ENCODE data around the gene IPCEF1. TPM values are rescaled to one million over a fixed set of nuclear protein-coding genes. Genes with fewer than 3 reads are reported as not detected.

IPCEF1 gene
- total and polyA plus RNA-seq, 2 donors (not counting 1 experiment from before 2014, with no cell fraction given) = 0.03 to 0.33 TPM

- TF ChIP-seq CTCF (conservative IDR thresholded peaks at IDR 0.05 in 1 of 2, IDR thresholded peaks at IDR 0.05 in 1 of 2; ENCODE audit: low read depth in 1 of 2, low read length in 2 of 2) = no peak
- TF ChIP-seq EZH2 (IDR thresholded peaks at IDR 0.05; ENCODE audit: low read length, missing control alignments) = no peak
- H2AFZ ChIP-seq (ENCODE audit: low read length) = no peak overlapping the region
These were observed 72.2 kb downstream of the IPCEF1 start for GRCh38 chr6:154284313-154284853.

GRCh38 chr6:154280521-154280920 is 76.1 kb downstream of the IPCEF1 start:
- Histone ChIP-seq H4K20me1 (ENCODE audit: control insufficient read depth, extremely low read depth, insufficient read depth, low read length) (no peaks in the 10 kb centered on the region), H3K27me3 (ENCODE audit: control insufficient read depth, insufficient read depth, low read length) (no peaks in the 10 kb centered on the region)
- TF ChIP-seq CTCF (conservative IDR thresholded peaks at IDR 0.05 in 1 of 2, IDR thresholded peaks at IDR 0.05 in 1 of 2; ENCODE audit: low read depth in 1 of 2, low read length in 2 of 2) (no peak), EZH2 (IDR thresholded peaks at IDR 0.05; ENCODE audit: low read length, missing control alignments) (no peak)

More at GRCh38 chr6:154284313-154284853, 72.2 kb downstream of the IPCEF1 start:
- Histone ChIP-seq H3K4me1 (ENCODE audit: control insufficient read depth, extremely low read depth, insufficient read depth, low read length) (no peaks in the 10 kb centered on the region), H3K36me3 (ENCODE audit: control insufficient read depth, insufficient read depth, low read length) (no peaks in the 10 kb centered on the region), H3K4me3 (replicated peaks in 1 of 4; ENCODE audit: control extremely low read depth in 1 of 4, insufficient read depth in 1 of 4, low read depth in 3 of 4, low read length in 4 of 4) (no peak overlapping the region), H4K20me1 (ENCODE audit: control insufficient read depth, extremely low read depth, insufficient read depth, low read length) (no peaks in the 10 kb centered on the region), H3K9me3 (ENCODE audit: control insufficient read depth, insufficient read depth, low read depth, low read length) (no peaks in the 10 kb centered on the region), H3K79me2 (ENCODE audit: control insufficient read depth, insufficient read depth, low read length) (no peaks in the 10 kb centered on the region), H3K9ac (ENCODE audit: insufficient read depth, low read length) (no peak overlapping the region), H3K4me2 (ENCODE audit: extremely low read depth, insufficient read depth, low read length) (no peak overlapping the region), H3K27me3 (ENCODE audit: control insufficient read depth, insufficient read depth, low read length) (no peaks in the 10 kb centered on the region), H3K27ac (ENCODE audit: insufficient read depth, low read length) (no peak overlapping the region)
- DNase-seq (ENCODE audit: low read depth in 2 of 2) = no peak

GRCh38 chr6:154277629-154278017 is 79.0 kb downstream of the IPCEF1 start:
- no peaks in the 10 kb centered on the region for H3K36me3 ChIP-seq (ENCODE audit: control insufficient read depth, insufficient read depth, low read length)
- no peak overlapping the region for H3K4me2 ChIP-seq (ENCODE audit: extremely low read depth, insufficient read depth, low read length)
- H2AFZ ChIP-seq (ENCODE audit: low read length) = no peak overlapping the region
- H3K9me3 ChIP-seq (ENCODE audit: control insufficient read depth, insufficient read depth, low read depth, low read length) = no peaks in the 10 kb centered on the region
- no peak overlapping the region for H3K9ac ChIP-seq (ENCODE audit: insufficient read depth, low read length)
- H4K20me1 ChIP-seq (ENCODE audit: control insufficient read depth, extremely low read depth, insufficient read depth, low read length) = no peaks in the 10 kb centered on the region
- H3K4me1 ChIP-seq (ENCODE audit: control insufficient read depth, extremely low read depth, insufficient read depth, low read length) = no peaks in the 10 kb centered on the region
- H3K27me3 ChIP-seq (ENCODE audit: control insufficient read depth, insufficient read depth, low read length) = no peaks in the 10 kb centered on the region
- no peaks in the 10 kb centered on the region for H3K79me2 ChIP-seq (ENCODE audit: control insufficient read depth, insufficient read depth, low read length)
- no peak overlapping the region for H3K27ac ChIP-seq (ENCODE audit: insufficient read depth, low read length)
- DNase-seq (ENCODE audit: low read depth in 2 of 2) = no peak
- no peak for TF ChIP-seq CTCF (conservative IDR thresholded peaks at IDR 0.05 in 1 of 2, IDR thresholded peaks at IDR 0.05 in 1 of 2; ENCODE audit: low read depth in 1 of 2, low read length in 2 of 2)
- TF ChIP-seq EZH2 (IDR thresholded peaks at IDR 0.05; ENCODE audit: low read length, missing control alignments) = no peak
- H3K4me3 ChIP-seq (replicated peaks in 1 of 4; ENCODE audit: control extremely low read depth in 1 of 4, insufficient read depth in 1 of 4, low read depth in 3 of 4, low read length in 4 of 4) = no peak overlapping the region

More at GRCh38 chr6:154280521-154280920, 76.1 kb downstream of the IPCEF1 start:
- Histone ChIP-seq H3K9me3 (ENCODE audit: control insufficient read depth, insufficient read depth, low read depth, low read length) (no peaks in the 10 kb centered on the region), H3K9ac (ENCODE audit: insufficient read depth, low read length) (no peak overlapping the region), H3K79me2 (ENCODE audit: control insufficient read depth, insufficient read depth, low read length) (no peaks in the 10 kb centered on the region), H3K4me1 (ENCODE audit: control insufficient read depth, extremely low read depth, insufficient read depth, low read length) (no peaks in the 10 kb centered on the region), H3K27ac (ENCODE audit: insufficient read depth, low read length) (no peak overlapping the region), H3K4me3 (replicated peaks in 1 of 4; ENCODE audit: control extremely low read depth in 1 of 4, insufficient read depth in 1 of 4, low read depth in 3 of 4, low read length in 4 of 4) (no peak overlapping the region), H2AFZ (ENCODE audit: low read length) (no peak overlapping the region), H3K4me2 (ENCODE audit: extremely low read depth, insufficient read depth, low read length) (no peak overlapping the region), H3K36me3 (ENCODE audit: control insufficient read depth, insufficient read depth, low read length) (no peaks in the 10 kb centered on the region)
- no peak for DNase-seq (ENCODE audit: low read depth in 2 of 2)

All from fibroblast of lung (primary cell).